GM19372 (cell line): ENCODE measurements around the gene PAK4.

ENCODE experiments used
- ATAC-seq: cut with Tn5 transposase; IDR thresholded peaks from one replicate; pipeline ENCODE4 v1.9.1; 2021; ENCODE audit warnings: mild to moderate bottlenecking, low read depth, moderate library complexity; ENCODE audit not compliant: unreplicated experiment

PAK4 gene

GRCh38 chr19:39145180-39145953 lies 19.8 kb downstream of the PAK4 start:
- no peak for ATAC-seq

DNA sequence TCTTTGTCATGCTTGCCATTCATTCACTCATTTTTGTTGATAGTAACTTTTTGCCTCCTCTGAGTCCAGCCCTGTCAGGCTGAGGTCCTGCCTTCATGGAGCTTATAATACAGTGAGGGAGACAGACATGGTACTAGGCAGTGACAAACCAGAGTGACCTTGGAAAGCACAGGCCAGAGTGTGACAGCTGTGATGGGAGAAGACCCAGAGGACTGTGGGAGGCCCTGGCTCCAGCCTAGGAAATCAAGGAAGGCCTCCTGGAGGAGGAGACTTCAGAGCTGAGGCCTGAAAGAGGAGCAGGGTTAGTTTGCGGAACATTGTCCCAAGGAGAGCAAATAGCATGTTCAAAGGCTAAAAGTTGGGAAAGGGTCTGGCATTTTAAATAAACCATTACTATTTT lies 20.5 kb downstream of the PAK4 start:
- ATAC-seq = no peak

GRCh38 chr19:39146686-39147450 lies 21.3 kb downstream of the PAK4 start:
- ATAC-seq = no peak

DNA sequence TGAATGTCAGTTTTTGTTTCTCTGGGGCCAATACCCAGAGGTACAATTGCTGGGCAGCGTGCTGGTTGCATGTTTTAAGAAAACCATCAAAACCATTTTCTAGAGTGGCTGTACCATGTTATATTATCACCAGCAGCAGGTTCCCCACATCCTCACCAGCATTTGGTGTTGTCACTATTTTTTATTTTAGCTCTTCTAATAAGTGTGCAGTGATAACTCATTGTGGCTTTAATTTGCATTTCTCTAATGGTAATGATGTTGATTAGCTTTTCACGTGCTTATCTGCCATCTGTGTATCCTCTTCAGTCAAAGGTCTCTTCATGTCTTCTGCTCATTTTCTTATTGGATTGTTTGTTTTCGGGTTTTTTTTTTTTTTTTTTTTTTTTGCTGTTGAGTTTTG lies 21.9 kb downstream of the PAK4 start:
- ATAC-seq = no peak

GRCh38 chr19:39148939-39149529 lies 23.4 kb downstream of the PAK4 start:
- ATAC-seq = no peak

GRCh38 chr19:39150235-39150634 lies 24.6 kb downstream of the PAK4 start:
- no peak for ATAC-seq

GRCh38 chr19:39150807-39151600 lies 25.4 kb downstream of the PAK4 start:
- ATAC-seq = no peak

DNA sequence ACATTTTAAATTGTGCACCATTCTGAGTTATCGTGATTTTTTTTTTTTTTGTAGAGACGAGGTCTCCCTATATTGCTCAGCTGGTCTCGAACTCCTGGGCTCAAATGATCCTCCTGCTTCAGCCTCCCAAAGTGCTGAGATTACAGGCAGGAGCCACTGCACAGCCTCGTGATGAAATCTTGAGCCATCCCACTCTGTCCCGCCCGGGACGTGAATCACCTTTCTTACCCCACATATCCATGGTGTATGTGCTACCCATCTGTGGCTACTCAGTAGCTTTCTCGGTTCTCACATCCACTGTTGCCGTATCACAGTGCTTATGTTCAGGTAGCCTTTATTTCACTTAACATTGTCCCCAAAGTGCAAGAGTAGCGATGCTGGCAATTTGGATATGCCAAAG lies 26.5 kb downstream of the PAK4 start:
- ATAC-seq = no peak

DNA sequence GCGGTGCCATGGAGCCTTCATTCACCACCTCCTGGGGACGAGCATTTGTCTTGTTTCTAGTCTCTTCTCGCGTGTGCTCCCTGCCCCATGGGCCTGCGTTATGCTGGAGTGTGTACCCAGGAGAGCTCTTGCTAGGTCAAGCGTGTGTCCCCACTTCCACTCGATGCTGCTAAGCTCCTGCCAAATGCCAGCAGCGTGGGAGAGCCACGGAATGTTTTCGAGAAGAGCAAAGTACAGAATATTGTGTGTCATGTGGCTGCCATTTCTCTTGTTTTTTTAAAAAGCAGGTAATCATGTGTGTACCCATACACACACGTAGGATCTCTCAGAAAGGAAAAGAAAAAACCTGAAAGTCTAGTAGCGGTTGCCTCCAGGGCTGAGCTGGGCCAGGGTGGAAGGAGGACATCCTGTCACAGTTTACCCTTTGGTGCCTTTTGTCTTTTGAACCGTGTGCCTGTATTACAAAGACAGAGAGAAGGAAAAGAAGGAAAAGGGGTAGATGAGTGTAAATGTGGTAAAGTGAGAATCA lies 28.6 kb downstream of the PAK4 start:
- no peak for ATAC-seq

- no peak for ATAC-seq
Observed at GRCh38 chr19:39154629-39155100, 29.1 kb downstream of the PAK4 start.

- ATAC-seq = no peak
Observed at GRCh38 chr19:39155114-39155700, 29.6 kb downstream of the PAK4 start.

- ATAC-seq = no peak
Observed at GRCh38 chr19:39155741-39156140, 30.2 kb downstream of the PAK4 start.

GRCh38 chr19:39156326-39157230 lies 31.0 kb downstream of the PAK4 start:
- no peak for ATAC-seq

DNA sequence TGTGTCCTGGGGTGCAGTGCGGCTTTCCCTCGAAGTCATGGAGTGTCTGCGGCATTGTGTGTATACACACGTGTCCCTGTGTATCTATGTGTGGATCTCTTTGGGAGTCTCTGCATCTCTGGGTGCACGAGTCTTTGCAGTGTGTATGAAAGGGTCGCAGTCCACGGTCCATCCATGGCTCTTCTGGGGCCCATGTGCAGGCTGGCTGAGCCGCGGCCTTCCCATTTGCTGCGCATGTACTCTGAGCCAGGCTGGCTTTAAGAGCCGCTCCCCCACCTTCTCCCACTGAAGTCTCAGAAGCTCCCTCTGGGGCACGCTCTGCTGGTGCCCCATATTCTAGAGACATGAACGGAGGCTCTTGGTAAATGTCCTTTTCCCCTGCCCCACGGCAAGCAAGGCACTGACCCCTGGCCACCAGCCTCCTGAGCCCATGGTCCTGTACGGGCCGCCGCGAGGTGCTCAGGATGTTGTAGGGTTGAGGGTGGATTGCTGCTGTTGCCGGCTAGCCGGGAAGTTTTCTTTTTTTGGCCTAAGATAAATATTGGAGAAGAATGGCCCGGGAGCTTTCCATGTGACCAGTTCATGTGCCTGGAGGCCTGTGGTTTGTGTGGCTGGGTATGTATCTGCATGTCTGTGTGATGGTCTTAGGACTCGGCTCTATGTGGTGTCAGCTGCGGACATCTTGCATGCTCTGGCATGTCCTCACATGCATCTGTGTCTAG lies 31.9 kb downstream of the PAK4 start:
- ATAC-seq = no peak

DNA sequence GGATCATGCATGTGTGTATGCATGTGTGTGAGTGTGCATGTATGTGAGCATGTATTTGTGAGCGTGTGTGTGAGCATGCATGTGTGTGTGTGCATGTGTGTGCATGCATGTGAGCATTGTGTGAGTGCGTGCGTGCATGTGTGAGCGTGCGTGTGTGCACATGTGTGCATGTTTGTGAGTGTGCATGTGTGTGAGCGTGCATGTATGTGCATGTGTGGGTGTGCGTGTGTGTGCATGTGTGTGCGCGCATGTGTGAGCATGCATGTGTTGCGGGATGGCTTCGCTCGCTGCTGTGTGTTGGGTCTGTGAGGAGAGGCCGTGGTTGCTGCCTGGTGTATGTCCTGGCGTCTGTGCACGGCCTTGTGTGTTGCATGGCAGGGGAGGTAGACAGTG lies 32.4 kb downstream of the PAK4 start:
- ATAC-seq = no peak

GRCh38 chr19:39158646-39159260 lies 33.2 kb downstream of the PAK4 start:
- no peak for ATAC-seq

- ATAC-seq = no peak
Observed at GRCh38 chr19:39160523-39160861, 34.9 kb downstream of the PAK4 start.
